ENCODE measurements around the gene MYLK4.

The MYLK4 gene

GRCh38 chr6:2625581-2625980 lies 125.1 kb downstream of the MYLK4 start:
- Histone ChIP-seq H3K9ac (ENCODE audit: low read length in 2 of 2) (no peak overlapping the region), H3K36me3 (ENCODE audit: control insufficient read depth in 2 of 2, insufficient read depth in 2 of 2, low read length in 2 of 2) (no peaks in the 10 kb centered on the region), H3K4me3 (ENCODE audit: low read length in 2 of 2) (no peak overlapping the region), H3K27ac (ENCODE audit: low read length) (no peak overlapping the region), H3K27me3 (ENCODE audit: control insufficient read depth in 1 of 2, insufficient read depth in 2 of 2, low read length in 2 of 2) (no peaks in the 10 kb centered on the region), H3K4me1 (ENCODE audit: control insufficient read depth, insufficient read depth, low read length) (peaks cover 3% of the 10 kb centered on the region), H3K9me3 (ENCODE audit: control insufficient read depth in 2 of 2, low read length in 2 of 2) (no peaks in the 10 kb centered on the region)

- Histone ChIP-seq H3K4me3 (ENCODE audit: low read length in 2 of 2) (no peak overlapping the region), H3K9me3 (ENCODE audit: control insufficient read depth in 2 of 2, low read length in 2 of 2) (no peaks in the 10 kb centered on the region), H3K27ac (ENCODE audit: low read length) (no peak overlapping the region), H3K9ac (ENCODE audit: low read length in 2 of 2) (no peak overlapping the region), H3K27me3 (ENCODE audit: control insufficient read depth in 1 of 2, insufficient read depth in 2 of 2, low read length in 2 of 2) (no peaks in the 10 kb centered on the region), H3K36me3 (ENCODE audit: control insufficient read depth in 2 of 2, insufficient read depth in 2 of 2, low read length in 2 of 2) (no peaks in the 10 kb centered on the region), H3K4me1 (ENCODE audit: control insufficient read depth, insufficient read depth, low read length) (no peaks in the 10 kb centered on the region)
Observed at GRCh38 chr6:2624177-2624576, 126.5 kb downstream of the MYLK4 start.

- H3K27ac ChIP-seq (ENCODE audit: low read length), result no peak overlapping the region
- no peak overlapping the region for H3K9ac ChIP-seq (ENCODE audit: low read length in 2 of 2)
- H3K4me1 ChIP-seq (ENCODE audit: control insufficient read depth, insufficient read depth, low read length), result no peaks in the 10 kb centered on the region
- no peaks in the 10 kb centered on the region for H3K36me3 ChIP-seq (ENCODE audit: control insufficient read depth in 2 of 2, insufficient read depth in 2 of 2, low read length in 2 of 2)
- no peaks in the 10 kb centered on the region for H3K27me3 ChIP-seq (ENCODE audit: control insufficient read depth in 1 of 2, insufficient read depth in 2 of 2, low read length in 2 of 2)
- H3K9me3 ChIP-seq (ENCODE audit: control insufficient read depth in 2 of 2, low read length in 2 of 2), result no peaks in the 10 kb centered on the region
- no peak overlapping the region for H3K4me3 ChIP-seq (ENCODE audit: low read length in 2 of 2)
Observed at GRCh38 chr6:2623295-2623694, 127.4 kb downstream of the MYLK4 start.

GRCh38 chr6:2622671-2623070 lies 128.1 kb downstream of the MYLK4 start:
- no peak overlapping the region for H3K27ac ChIP-seq (ENCODE audit: low read length)
- H3K9me3 ChIP-seq (ENCODE audit: control insufficient read depth in 2 of 2, low read length in 2 of 2), result no peaks in the 10 kb centered on the region
- no peaks in the 10 kb centered on the region for H3K27me3 ChIP-seq (ENCODE audit: control insufficient read depth in 1 of 2, insufficient read depth in 2 of 2, low read length in 2 of 2)
- no peaks in the 10 kb centered on the region for H3K36me3 ChIP-seq (ENCODE audit: control insufficient read depth in 2 of 2, insufficient read depth in 2 of 2, low read length in 2 of 2)
- no peak overlapping the region for H3K4me3 ChIP-seq (ENCODE audit: low read length in 2 of 2)
- H3K9ac ChIP-seq (ENCODE audit: low read length in 2 of 2), result no peak overlapping the region
- H3K4me1 ChIP-seq (ENCODE audit: control insufficient read depth, insufficient read depth, low read length), result no peaks in the 10 kb centered on the region

GRCh38 chr6:2619651-2620050 lies 131.1 kb downstream of the MYLK4 start:
- H3K9me3 ChIP-seq (ENCODE audit: control insufficient read depth in 2 of 2, low read length in 2 of 2), result no peaks in the 10 kb centered on the region
- no peaks in the 10 kb centered on the region for H3K36me3 ChIP-seq (ENCODE audit: control insufficient read depth in 2 of 2, insufficient read depth in 2 of 2, low read length in 2 of 2)

GRCh38 chr6:2617729-2618128 lies 133.0 kb downstream of the MYLK4 start:
- Histone ChIP-seq H3K9ac (ENCODE audit: low read length in 2 of 2) (no peak overlapping the region), H3K27me3 (ENCODE audit: control insufficient read depth in 1 of 2, insufficient read depth in 2 of 2, low read length in 2 of 2) (no peaks in the 10 kb centered on the region), H3K4me1 (ENCODE audit: control insufficient read depth, insufficient read depth, low read length) (no peaks in the 10 kb centered on the region), H3K27ac (ENCODE audit: low read length) (no peak overlapping the region), H3K4me3 (ENCODE audit: low read length in 2 of 2) (no peak overlapping the region), H3K9me3 (ENCODE audit: control insufficient read depth in 2 of 2, low read length in 2 of 2) (no peaks in the 10 kb centered on the region), H3K36me3 (ENCODE audit: control insufficient read depth in 2 of 2, insufficient read depth in 2 of 2, low read length in 2 of 2) (no peaks in the 10 kb centered on the region)

More at GRCh38 chr6:2619651-2620050, 131.1 kb downstream of the MYLK4 start:
- no peak overlapping the region for H3K9ac ChIP-seq (ENCODE audit: low read length in 2 of 2)
- no peak overlapping the region for H3K27ac ChIP-seq (ENCODE audit: low read length)
- no peak overlapping the region for H3K4me3 ChIP-seq (ENCODE audit: low read length in 2 of 2)
- no peaks in the 10 kb centered on the region for H3K4me1 ChIP-seq (ENCODE audit: control insufficient read depth, insufficient read depth, low read length)
- H3K27me3 ChIP-seq (ENCODE audit: control insufficient read depth in 1 of 2, insufficient read depth in 2 of 2, low read length in 2 of 2), result no peaks in the 10 kb centered on the region

- Histone ChIP-seq H3K9ac (ENCODE audit: low read length in 2 of 2) (no peak overlapping the region), H3K27me3 (ENCODE audit: control insufficient read depth in 1 of 2, insufficient read depth in 2 of 2, low read length in 2 of 2) (no peaks in the 10 kb centered on the region), H3K27ac (ENCODE audit: low read length) (no peak overlapping the region), H3K9me3 (ENCODE audit: control insufficient read depth in 2 of 2, low read length in 2 of 2) (no peaks in the 10 kb centered on the region), H3K4me1 (ENCODE audit: control insufficient read depth, insufficient read depth, low read length) (no peaks in the 10 kb centered on the region), H3K36me3 (ENCODE audit: control insufficient read depth in 2 of 2, insufficient read depth in 2 of 2, low read length in 2 of 2) (no peaks in the 10 kb centered on the region), H3K4me3 (ENCODE audit: low read length in 2 of 2) (no peak overlapping the region)
Observed at GRCh38 chr6:2616811-2617210, 133.9 kb downstream of the MYLK4 start.

- Histone ChIP-seq H3K27ac (ENCODE audit: low read length) (no peak overlapping the region), H3K9ac (ENCODE audit: low read length in 2 of 2) (no peak overlapping the region), H3K27me3 (ENCODE audit: control insufficient read depth in 1 of 2, insufficient read depth in 2 of 2, low read length in 2 of 2) (no peaks in the 10 kb centered on the region), H3K4me1 (ENCODE audit: control insufficient read depth, insufficient read depth, low read length) (no peaks in the 10 kb centered on the region), H3K9me3 (ENCODE audit: control insufficient read depth in 2 of 2, low read length in 2 of 2) (no peaks in the 10 kb centered on the region), H3K4me3 (ENCODE audit: low read length in 2 of 2) (no peak overlapping the region), H3K36me3 (ENCODE audit: control insufficient read depth in 2 of 2, insufficient read depth in 2 of 2, low read length in 2 of 2) (no peaks in the 10 kb centered on the region)
Observed at GRCh38 chr6:2615251-2615650, 135.5 kb downstream of the MYLK4 start.

GRCh38 chr6:2614846-2615245 lies 135.9 kb downstream of the MYLK4 start:
- H3K27me3 ChIP-seq (ENCODE audit: control insufficient read depth in 1 of 2, insufficient read depth in 2 of 2, low read length in 2 of 2), result no peaks in the 10 kb centered on the region
- H3K9ac ChIP-seq (ENCODE audit: low read length in 2 of 2), result no peak overlapping the region
- H3K9me3 ChIP-seq (ENCODE audit: control insufficient read depth in 2 of 2, low read length in 2 of 2), result no peaks in the 10 kb centered on the region
- no peak overlapping the region for H3K4me3 ChIP-seq (ENCODE audit: low read length in 2 of 2)
- no peak overlapping the region for H3K27ac ChIP-seq (ENCODE audit: low read length)
- H3K36me3 ChIP-seq (ENCODE audit: control insufficient read depth in 2 of 2, insufficient read depth in 2 of 2, low read length in 2 of 2), result no peaks in the 10 kb centered on the region
- no peaks in the 10 kb centered on the region for H3K4me1 ChIP-seq (ENCODE audit: control insufficient read depth, insufficient read depth, low read length)

- Histone ChIP-seq H3K4me3 (ENCODE audit: low read length in 2 of 2) (no peak overlapping the region), H3K27ac (ENCODE audit: low read length) (no peak overlapping the region), H3K36me3 (ENCODE audit: control insufficient read depth in 2 of 2, insufficient read depth in 2 of 2, low read length in 2 of 2) (no peaks in the 10 kb centered on the region), H3K9me3 (ENCODE audit: control insufficient read depth in 2 of 2, low read length in 2 of 2) (no peaks in the 10 kb centered on the region), H3K27me3 (ENCODE audit: control insufficient read depth in 1 of 2, insufficient read depth in 2 of 2, low read length in 2 of 2) (no peaks in the 10 kb centered on the region), H3K9ac (ENCODE audit: low read length in 2 of 2) (no peak overlapping the region), H3K4me1 (ENCODE audit: control insufficient read depth, insufficient read depth, low read length) (no peaks in the 10 kb centered on the region)
Observed at GRCh38 chr6:2614155-2614554, 136.6 kb downstream of the MYLK4 start.
